CD4-positive, alpha-beta T cell treated with Interleukin-4 for 4 hours (primary cell): ENCODE results near the gene MYH7.
"Not testable (repeated sequence)": the region's sequence is repeated elsewhere in the genome, so short reads cannot be mapped to it uniquely, and the experiment has no call there.

Experiments used
- DNase-seq: peaks from one replicate; pipeline ENCODE4 v3.0.0-alpha.2; 2020

The MYH7 gene

DNA sequence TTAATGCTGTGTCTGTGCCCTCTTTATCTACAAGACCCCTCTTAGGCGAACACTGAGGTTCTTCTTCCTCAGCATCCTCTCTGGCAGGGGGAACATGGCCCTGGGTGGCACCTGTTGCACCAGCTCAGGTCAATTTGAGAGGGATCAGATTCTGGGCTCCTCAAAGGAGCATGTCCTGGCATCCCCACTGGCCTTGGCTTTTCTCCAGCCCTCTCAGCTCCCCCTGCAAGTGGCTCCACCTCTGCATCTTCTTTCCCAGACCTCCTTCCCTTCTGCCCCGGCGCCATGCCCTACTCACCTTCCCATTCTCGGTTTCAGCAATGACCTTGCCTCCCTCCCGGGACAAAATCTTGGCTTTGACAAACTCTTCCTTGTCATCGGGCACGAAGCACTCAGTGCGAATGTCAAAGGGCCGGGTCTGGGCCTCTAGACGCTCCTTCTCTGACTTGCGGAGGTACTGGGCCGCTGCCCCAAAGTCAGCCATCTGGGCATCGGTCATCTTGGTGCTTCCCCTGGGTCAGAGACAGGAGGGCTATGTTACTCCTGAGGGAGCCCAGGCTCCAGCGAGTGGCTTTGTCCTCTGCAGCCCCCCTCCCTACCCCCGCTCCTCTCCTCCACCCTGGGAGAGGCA is 28.6 kb downstream of the MYH7 start:
- DNase-seq = no peak

DNA sequence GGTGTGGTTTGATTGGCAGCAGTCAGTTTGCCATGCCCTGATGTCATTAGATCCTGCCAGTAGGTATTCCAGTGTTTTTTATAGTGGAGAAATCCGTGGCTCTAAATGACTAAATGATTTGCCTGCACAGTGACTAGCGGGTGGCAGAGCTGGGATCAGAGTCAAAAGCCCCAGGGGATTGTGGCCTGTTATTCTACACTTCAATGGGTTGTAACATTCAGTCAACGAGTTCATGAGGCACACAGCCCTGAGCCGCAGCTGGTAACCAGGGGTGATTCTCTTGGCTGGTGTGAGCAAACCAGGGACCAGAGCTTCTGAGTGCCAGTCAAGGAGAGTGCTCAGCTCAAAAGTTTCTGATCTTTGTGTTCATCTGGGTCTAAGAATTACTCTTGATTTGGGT is 29.2 kb downstream of the MYH7 start:
- DNase-seq = no peak

DNA sequence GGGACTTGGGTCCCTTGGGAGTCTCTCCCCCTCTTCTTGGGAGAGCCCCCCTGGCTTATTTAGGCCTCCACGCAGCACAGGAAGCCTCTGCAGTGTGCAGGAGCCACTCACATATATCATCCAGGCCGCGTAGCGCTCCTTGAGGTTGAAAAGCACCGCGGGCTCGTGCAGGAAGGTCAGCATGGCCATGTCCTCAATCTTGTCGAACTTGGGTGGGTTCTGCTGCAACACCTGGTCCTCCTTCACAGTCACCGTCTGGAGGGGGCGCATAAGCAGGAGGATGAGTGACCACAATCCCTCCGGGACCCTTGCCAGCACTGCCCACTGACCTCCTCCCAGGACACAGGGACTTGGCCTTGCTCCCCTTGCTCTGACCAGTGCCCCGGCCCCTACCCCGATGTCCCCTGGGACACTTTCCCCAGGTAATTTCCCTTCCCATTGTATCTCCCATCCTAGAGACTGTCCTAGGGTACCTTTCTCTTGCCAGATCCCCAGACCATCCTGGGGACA is 29.9 kb downstream of the MYH7 start:
- no peak for DNase-seq

DNA sequence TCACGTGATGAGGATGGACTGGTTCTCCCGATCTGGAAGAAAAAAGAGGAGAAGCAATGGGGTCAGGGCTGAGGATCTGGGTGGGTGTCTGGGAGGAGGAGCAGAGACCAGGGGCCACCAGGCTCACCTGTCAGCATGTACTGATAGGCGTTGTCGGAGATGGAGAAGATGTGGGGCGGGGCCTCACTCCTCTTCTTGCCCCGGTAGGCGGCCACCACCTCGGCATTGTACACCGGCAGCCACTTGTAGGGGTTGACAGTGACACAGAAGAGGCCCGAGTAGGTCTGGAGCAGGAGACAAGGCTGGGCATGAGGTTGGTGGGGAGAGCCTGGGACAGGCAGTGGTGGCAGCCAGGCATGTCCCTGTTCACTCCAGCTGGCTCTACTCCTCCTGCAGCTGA is 30.4 kb downstream of the MYH7 start:
- DNase-seq = no peak

DNA sequence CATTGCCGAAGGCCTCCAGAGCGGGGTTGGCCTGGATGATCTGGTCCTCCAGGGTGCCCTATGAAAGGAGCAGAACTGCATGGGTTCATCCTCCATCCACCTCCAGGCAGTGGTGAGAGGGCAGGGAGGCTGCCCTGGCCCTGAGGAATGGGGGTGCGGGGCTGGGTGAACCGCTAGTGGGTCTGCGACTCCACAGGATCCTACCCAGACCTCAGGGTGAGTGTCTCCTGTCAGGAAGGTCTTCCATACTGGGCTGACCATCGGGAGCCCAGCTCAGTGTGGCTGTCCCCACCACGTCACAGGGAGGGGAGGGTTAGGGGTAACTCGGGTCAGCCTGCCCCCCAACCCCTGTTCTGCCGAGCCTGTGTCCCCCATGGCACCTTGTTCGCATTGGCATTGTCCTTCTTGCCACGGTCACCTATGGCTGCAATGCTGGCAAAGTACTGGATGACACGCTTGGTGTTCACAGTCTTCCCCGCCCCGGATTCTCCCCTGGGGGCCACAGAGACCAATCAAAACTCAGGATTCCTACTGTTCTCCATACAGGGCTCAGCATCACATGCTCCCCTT is 31.0 kb downstream of the MYH7 start:
- DNase-seq = no peak

DNA sequence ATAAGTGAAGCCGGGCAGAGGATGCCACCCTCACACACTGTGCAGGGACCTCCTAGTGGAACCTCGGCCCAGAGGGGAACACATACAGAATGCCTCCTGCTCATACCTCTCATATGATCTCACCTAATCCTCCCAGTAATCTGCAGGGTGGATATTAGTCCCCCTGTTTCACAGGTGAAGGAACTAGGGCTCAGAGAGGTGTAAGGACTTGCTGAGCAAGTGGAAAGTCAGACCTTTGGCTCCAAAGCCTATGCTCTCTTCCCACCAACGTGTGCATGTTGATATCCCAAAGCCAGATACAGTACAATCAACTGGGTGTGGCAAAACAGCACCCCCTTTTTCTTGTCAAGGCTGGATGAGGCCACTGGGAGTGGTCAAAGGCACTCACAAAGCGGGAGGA is 31.6 kb downstream of the MYH7 start:
- DNase-seq = no peak

DNA sequence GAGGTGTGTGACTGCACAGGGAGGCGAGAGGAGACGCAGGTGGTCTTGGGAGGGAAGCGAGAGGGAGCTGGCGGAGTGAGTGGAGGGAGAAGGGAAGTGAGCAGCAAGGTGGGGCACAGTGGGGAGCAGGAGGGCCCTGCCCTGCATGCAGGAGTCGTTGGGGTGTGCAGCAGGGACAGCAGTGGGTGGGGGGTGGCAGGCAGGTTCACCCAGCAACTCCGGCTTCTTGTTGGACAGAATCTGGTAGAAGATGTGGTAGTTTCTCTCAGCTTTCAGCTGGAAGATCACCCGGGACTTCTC is 32.4 kb downstream of the MYH7 start:
- DNase-seq = no peak

DNA sequence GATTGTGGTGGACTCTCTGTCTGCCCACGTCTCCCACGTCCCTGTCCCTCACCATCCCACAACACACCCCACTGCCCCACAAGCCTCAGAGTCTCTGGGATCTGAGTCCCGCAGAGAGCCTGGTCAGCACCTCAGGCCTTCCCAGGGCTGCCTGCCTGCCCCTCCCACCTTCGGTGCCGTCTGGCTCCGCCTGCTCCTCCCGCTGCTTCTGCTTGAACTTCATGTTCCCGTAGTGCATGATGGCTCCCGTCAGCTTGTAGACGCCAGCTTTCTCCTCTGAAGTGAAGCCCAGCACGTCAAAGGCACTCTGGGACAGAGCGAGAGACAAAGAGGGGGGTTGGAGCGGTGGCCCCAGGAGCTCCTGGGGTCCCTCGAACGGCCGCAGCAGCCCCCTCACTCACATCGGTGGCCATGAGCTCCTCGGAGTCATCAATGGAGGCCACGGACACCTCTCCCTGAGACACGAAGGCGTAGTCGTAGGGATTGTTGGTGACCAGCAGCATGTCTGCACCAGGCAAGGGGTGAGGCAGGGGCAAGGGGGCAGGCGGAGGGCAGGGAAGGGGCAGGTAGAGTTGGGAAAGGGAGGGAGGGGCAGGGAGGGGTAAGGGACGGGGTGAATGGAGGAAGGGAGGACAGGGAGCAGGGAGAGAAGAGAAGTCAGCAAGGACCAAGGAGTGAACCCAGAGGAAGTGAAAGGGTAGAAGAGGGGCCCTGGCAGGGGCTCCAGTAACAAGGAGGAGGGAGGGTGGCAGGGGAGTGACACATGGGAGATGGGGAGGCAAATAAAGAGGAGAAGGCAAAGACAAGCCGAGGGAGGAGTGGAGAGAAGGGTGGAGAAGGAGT is 32.9 kb downstream of the MYH7 start:
- no peak for DNase-seq

DNA sequence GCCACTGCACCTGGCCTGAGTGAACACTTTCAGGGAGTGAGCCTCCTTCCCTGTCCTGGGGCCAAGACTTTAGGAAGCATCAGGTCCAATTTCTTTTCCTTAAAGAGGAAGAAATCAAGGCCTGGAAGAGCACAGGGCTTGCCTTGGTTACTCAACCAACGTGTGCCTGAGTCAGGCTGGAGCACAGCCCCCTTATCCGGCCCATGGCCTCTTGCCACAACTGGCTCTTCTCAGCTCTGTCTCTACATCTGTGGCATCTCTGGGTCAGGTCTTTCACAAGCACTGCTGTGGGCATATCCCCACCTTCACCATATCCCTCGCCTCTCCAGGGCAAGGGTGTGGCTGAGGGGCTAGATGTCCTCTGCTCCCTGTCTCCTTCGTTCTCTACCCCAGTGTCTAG is 34.2 kb downstream of the MYH7 start:
- no peak for DNase-seq

DNA sequence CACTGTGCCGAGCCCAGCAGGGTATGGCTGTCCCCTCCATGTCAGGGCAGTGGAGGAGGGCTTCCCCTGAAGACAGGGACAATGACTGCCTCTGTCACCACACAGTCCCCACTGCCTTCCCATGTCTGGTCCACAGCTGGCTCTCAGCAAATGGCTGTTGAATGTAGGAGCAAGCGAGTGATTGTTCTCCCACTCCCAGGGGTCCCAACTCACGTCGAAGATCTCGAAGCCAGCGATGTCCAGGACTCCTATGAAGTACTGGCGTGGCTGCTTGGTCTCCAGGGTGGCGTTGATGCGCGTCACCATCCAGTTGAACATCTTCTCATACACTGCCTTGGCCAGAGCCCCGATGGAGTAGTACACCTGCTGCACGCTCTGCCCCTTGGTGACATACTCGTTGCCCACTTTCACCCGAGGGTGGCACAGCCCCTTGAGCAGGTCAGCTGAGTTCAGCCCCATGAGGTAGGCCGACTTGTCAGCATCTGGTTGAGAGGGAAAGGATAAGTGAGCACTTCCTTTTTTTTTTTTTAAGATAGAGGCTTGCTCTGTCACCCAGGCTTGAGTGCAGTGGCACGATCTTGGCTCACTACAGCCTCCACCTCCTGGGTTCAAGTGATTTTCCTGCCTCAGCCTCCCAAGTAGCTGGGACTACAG is 34.8 kb downstream of the MYH7 start:
- DNase-seq = not testable (repeated sequence)

DNA sequence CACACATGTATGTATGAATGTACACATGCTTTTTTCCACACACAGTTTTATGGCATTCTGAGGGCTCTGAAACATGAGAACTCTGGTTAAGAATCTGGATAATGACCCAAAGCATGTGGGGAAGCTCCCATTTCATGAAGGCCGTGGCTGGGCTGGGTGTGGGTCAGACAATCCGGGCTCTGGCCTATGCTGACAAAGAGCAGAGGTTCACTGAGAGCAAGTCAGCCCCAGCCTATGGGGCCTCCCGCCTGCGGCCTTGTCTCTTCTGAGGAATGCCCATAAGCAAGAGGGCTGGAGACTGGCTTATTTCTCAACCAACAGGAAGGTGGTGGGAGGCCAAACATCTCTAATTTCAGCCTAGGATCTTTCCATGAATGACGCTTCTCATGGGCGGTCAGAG is 35.9 kb downstream of the MYH7 start:
- no peak for DNase-seq

DNA sequence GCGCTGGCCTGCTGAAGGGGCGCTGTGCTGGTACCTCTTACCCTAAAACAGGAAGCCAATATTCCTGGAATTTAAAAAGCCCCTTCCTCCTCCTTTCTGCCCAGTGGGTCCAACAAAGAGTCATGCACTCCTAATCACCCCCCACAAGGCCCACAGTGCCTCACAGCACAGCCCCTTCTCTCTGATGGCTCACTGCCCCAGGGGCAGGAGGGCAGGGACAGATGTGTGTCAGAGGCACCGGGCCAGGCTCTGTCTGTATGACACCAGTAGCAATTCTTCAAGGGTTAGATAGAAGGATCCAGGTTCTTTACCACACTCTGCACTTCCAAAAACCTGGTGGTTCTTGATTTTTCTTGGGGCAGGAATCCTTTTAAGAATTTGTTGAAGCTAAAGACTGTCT is 36.3 kb downstream of the MYH7 start:
- no peak for DNase-seq

DNA sequence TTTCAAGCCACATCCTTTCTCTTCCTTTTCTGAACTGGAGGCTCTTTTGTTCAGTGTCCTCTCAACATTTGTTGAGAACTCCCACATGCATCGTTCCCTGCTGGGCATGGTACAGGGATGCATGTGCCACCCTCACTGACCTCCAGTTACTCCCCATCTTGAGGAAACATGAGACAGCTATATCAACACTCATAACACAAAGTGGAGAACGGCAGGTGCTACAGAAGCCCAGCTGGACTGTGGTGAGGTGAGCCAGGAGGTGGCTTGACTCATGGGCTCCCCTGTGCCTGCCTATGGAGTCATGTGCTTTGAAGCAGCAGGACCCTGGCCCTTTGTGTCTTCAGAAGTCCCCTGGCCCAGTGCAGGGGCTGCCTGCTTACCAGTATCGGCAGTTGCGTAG is 37.1 kb downstream of the MYH7 start:
- DNase-seq = no peak

DNA sequence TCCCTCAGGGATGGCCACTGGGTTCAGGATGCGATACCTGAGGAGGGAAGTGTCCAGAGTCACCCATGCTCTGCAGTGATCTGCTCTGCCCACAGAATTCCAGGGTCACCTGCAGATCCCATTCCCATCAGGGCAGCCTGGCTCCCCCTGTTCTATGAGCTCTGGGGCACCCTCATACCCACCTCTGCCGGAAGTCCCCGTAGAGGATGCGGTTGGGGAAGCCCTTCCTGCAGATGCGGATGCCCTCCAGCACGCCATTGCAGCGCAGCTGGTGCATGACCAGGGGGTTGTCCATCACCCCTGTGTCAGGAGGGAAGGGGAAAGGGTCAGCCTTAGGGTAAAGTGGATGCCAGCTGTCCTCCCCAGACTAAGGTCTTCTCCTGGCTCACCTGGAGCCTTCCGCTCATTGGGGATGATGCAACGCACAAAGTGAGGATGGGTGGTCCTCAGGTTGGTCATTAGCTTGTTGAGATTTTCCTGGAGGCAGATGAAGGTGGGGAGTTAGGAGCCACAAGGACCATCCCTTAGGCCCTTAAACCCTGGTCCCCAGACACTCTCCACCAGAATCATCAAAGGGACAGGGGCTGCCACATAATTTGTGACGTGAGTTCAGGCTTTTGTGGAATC is 38.6 kb downstream of the MYH7 start:
- no peak for DNase-seq

DNA sequence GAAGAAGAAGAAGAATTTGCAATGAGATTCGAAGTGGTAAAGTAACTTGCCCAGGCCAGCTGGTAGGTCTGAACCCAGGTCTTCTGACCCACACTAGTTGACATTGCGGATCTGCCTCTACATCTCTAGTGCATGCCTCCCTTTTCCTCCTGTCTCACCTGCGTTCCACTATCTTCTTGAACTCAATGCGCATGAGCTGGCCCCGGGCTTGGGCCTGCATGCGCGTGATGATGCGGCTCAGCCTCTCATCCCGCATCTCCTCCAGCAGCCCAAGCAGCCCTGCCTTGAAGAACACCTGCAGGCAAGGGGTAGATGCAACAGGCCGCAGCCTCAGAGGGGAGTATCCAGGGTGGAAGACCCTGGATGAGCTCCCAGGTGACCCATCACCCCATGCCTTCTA is 39.3 kb downstream of the MYH7 start:
- no peak for DNase-seq

DNA sequence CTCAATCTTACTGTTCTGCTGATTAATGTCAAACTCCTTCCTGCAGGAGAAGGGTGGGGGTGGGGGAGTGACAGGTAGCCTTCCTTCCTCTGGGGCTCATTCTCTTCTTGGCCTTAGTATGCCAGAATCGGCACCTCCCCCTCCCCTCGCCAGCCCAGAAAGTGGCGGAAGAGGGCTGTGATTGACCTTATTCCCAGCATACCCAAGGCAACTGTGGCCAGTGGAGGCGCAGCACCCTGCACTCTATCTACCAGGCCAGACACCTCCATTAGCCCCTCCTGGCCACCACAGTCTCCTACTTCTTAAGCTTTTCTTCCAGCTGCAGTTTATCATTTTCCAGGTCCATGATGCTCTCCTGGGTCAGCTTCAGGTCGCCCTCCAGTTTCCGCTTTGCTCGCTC is 42.8 kb downstream of the MYH7 start:
- no peak for DNase-seq

DNA sequence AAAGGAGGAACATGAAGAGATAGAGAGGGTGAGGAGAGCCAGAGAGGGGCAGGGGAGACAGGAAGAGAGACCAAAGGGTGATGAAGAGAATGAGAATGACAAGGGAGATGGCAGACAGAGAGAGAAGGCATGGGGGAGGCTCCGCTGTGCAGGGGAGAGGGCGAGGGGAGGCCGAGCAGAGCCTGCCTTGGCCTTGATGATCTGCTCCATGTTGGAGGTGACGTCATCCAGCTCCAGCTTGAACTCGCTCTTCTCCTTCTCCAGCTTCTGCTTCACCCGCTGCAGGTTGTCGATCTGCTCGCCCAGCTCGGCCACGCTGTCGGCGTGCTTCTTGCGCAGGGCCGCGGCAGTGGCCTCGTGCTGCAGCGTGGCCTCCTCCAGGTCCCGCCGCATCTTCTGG is 45.6 kb downstream of the MYH7 start:
- DNase-seq = not testable (repeated sequence)

DNA sequence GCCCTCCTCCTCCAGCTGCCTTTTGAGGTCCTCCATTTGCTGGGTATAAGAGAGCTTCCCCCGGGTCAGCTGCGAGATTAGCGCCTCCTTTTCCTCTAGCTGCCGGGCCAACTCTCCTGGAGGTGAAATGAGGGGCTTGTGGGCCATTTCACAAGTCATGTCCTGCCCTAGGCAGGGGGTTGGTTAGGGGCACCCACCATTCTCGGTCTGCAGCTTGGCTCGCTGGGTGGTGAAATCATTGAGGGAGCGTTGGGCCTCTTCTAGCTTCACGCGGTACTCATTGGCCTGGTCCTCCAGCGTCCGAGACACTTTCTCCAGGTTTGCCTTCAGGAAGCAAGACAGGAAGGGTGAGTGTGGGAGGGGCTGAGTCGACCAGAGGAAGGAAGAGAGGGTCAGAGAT is 46.1 kb downstream of the MYH7 start:
- no peak for DNase-seq

DNA sequence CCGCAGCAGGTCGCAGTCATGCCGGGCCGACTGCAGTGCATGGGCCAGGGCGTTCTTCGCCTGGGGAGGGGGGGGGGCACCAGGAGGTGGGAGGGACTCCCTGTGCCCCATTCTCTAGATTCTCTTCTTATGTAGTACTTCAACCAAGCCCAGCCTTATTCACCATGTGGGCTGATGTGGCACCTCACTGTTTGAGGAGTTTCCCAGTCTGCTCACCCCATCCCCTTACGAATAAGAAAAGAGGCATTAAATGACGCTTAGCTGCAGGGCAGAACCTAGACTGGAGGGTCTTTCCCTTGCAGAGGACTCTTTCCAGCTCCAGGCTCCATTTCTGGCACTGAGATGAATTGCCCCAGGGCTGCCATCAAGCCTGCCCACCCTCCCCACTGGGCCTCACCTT is 46.5 kb downstream of the MYH7 start:
- no peak for DNase-seq

DNA sequence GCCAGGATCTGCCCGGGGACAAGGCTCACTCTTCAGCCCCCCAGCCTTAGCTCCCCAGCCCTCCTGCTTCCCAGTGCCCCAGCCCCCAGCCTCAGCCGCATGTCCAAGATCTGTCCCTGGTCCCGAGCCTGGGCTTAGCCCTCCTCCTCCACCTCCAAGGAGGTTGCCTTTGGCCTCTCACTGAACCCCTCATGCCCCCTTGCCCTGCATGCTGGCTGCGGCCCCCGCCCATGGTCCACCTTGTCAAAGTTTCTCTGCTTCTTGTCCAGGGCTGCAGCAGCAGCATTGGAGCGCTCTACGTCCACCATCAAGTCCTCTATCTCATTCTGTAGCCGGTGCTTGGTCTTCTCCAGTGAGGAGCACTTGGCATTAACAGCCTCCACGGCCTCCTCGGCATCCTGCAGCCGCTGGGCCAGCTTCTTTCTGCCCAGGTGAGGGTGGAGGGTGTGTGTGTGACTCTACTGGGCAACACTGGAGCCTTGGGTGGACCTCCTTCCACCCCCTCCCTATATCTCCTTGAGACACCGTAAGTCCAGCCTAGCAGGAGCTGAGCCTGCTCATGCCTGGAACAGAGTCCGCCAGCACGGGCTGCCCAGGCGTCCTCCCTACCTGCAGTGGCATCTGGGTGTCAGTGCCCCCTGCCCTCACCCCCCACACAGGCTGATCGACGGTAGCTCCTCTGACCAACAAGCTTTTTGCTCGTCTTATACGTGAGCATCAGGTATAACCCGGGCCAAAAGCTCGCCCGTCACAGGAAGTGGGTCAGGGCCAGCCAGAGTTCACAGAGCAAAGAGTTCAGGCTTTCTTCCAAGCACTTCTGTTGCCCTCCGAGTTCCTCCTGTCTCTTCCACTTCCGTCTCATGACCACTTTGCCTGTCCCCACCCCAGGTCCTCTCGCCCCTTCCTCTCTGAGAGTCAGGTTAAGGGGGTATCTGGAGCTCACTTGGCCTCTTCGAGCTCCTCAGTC is 47.3 kb downstream of the MYH7 start:
- DNase-seq = no peak

DNA sequence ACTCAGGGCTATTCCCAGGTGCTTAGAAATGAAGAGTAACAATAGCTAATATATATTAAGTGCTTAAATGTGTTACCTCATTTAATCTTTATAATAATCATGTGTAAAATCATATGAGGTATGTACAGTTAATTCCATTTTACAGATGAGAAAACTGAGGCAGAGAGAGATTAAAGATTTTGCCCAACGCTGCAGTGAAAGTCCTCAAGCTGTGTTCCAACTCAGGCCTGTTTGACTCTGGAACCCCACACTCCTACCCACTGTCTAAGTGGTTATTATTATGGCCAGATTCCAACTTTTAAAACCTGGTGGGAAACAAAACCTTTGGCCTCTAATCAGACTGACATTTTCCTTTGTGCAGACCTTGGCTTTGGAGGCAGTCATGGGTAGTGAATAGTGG is 48.5 kb downstream of the MYH7 start:
- no peak for DNase-seq

DNA sequence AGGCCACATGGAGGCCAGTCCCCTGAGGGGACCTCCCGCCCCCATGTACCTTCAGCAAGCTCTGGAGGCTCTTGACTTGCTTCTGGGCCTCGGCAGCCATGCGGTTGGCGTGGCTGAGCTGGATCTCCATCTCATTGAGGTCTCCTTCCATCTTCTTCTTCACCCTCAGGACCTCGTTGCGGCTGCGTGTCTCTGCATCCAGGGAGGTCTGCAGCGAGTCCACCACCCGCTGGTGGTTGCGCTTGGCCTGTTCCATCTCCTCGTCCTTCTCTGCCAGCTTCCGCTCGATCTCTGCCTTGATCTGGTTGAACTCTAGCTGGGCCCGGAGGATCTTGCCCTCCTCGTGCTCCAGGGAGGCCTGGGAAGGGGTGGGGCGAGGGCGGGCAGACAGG is 49.2 kb downstream of the MYH7 start:
- not testable (repeated sequence) for DNase-seq
